K562 (cell line): ENCODE results near the gene ARID3B. TPM values are rescaled to one million over a fixed set of nuclear protein-coding genes. Genes with fewer than 3 reads are reported as not detected.

Experiments used
- ATAC-seq: fragments of 200-7000 bp; cut with Tn5 transposase; 3 replicates; pipeline ENCODE4 v1.9.1; 2020; ENCODE audit warnings: moderate library complexity
- BruUV-seq: library from RNA; stranded (reverse); fragments of 400-500 nt; replicated peaks from 2 replicates; lab custom pipeline; 2021; lab: Mats Ljungman, UMichigan
- CTCF ChIA-PET: fragments of 300-600 bp; formaldehyde crosslinking; extraction: SDS; loops from one replicate; lab custom pipeline; 2021; ENCODE audit warnings: low intra/inter-chr PET ratio; lab: Yijun Ruan, JAX
- POLR2A ChIA-PET: fragments of 300-600, 350-650 bp; sonication (Branson Sonifier 250); formaldehyde crosslinking; extraction: SDS; loops from one replicate; lab custom pipeline; 2021; ENCODE audit warnings: antibody characterized with exemption, inconsistent platforms; lab: Yijun Ruan, JAX
- DNase-seq, 4 experiments: peaks; one replicate each; pipeline versions ENCODE4 v3.0.0 to v3.0.0-alpha.2; 2011 to 2018; ENCODE audit warnings: low spot score in 3 of 4, mixed read lengths in 3 of 4; ENCODE audit errors: extremely low read depth in 1 of 4
- FAIRE-seq: peaks from 2 replicates; lab custom pipeline; 2011; peaks lifted over from hg19 to GRCh38; lab: Jason Lieb, UNC
- H2AFZ ChIP-seq: 2 replicates; pipeline ENCODE4 v1.6.0; 2011; ENCODE audit warnings: low read depth, low read length, control low read depth, inconsistent platforms
- H3K27ac ChIP-seq: fragments of 200-600 bp; 3 replicates; pipeline ENCODE4 v1.8.0; 2011; ENCODE audit warnings: low read depth, mild to moderate bottlenecking, control low read depth, inconsistent platforms, low read length, moderate library complexity, mixed read lengths; ENCODE audit errors: extremely low read depth
- H3K27me3 ChIP-seq, 2 experiments: fragments of 300-600 bp in 1 of 2; 2 replicates in 1 of 2; 3 replicates in 1 of 2; pipeline versions ENCODE4 v1.6.0 to v1.8.0; 2011; ENCODE audit warnings: inconsistent platforms in 2 of 2, low read length in 2 of 2, mild to moderate bottlenecking in 1 of 2, mixed read lengths in 1 of 2, moderate library complexity in 1 of 2; ENCODE audit not compliant: control insufficient read depth in 2 of 2, insufficient read depth in 2 of 2
- H3K36me3 ChIP-seq: fragments of 300-600 bp; 3 replicates; pipeline ENCODE4 v1.8.0; 2011; ENCODE audit warnings: mild to moderate bottlenecking, low read length, inconsistent platforms; ENCODE audit not compliant: control insufficient read depth, insufficient read depth
- H3K4me1 ChIP-seq, 2 experiments: fragments of 200-600 bp in 1 of 2; replicated peaks in 1 of 2; 2 replicates in 1 of 2; 3 replicates in 1 of 2; pipeline versions ENCODE4 v1.5.1 to v1.8.0; 2011; ENCODE audit warnings: inconsistent platforms in 2 of 2, low read length in 2 of 2, mild to moderate bottlenecking in 1 of 2, mixed read lengths in 1 of 2, moderate library complexity in 1 of 2; ENCODE audit not compliant: control insufficient read depth in 2 of 2, insufficient read depth in 2 of 2
- H3K4me2 ChIP-seq: 2 replicates; pipeline ENCODE4 v1.6.1; 2011; ENCODE audit warnings: low read length, control low read depth, inconsistent platforms, mixed read lengths; ENCODE audit not compliant: insufficient read depth
- H3K4me3 ChIP-seq: fragments of 200-600 bp; sonication (generic), shearing (Covaris generic); 2 replicates; pipeline ENCODE4 v1.5.1; 2016; ENCODE audit warnings: control low read depth, inconsistent platforms
- H3K79me2 ChIP-seq: fragments of 200-600 bp; 3 replicates; pipeline ENCODE4 v1.8.0; 2011; ENCODE audit warnings: low read length, inconsistent platforms; ENCODE audit not compliant: control insufficient read depth, insufficient read depth
- H3K9ac ChIP-seq, 2 experiments: 2 replicates each; pipeline versions ENCODE4 v1.6.0 to v1.6.1; 2011; ENCODE audit warnings: low read depth in 2 of 2, low read length in 2 of 2, control low read depth in 1 of 2, inconsistent platforms in 1 of 2, mild to moderate bottlenecking in 1 of 2, mixed read lengths in 1 of 2; ENCODE audit not compliant: insufficient read depth in 1 of 2
- H3K9me1 ChIP-seq: one replicate; pipeline ENCODE4 v1.6.0; 2011; ENCODE audit warnings: inconsistent platforms, mild to moderate bottlenecking, low read length, moderate library complexity; ENCODE audit not compliant: control insufficient read depth, insufficient read depth
- H3K9me3 ChIP-seq: replicated peaks from 2 replicates; pipeline ENCODE4 v1.5.1; 2011; ENCODE audit warnings: low read depth, low read length, inconsistent platforms; ENCODE audit not compliant: control insufficient read depth, insufficient read depth
- H4K20me1 ChIP-seq: replicated peaks from 2 replicates; pipeline ENCODE4 v1.6.1; 2011; ENCODE audit warnings: low read length, inconsistent platforms, mixed read lengths; ENCODE audit not compliant: control insufficient read depth, insufficient read depth
- BDP1 ChIP-seq: IDR thresholded peaks from 3 replicates; pipeline ENCODE4 v1.6.1; 2011; ENCODE audit not compliant: insufficient read length, insufficient read depth
- CBX1 ChIP-seq: sonication (generic); IDR thresholded peaks from 2 replicates; pipeline ENCODE4 v1.6.1; 2016; ENCODE audit warnings: antibody characterized with exemption, low read depth, mild to moderate bottlenecking
- L3MBTL2 ChIP-seq: fragments of 450-650 bp; IDR thresholded peaks from 2 replicates; pipeline ENCODE4 v1.6.1; 2016; ENCODE audit warnings: mild to moderate bottlenecking, moderate library complexity
- LARP7 ChIP-seq: fragments of 450-650 bp; IDR thresholded peaks from 2 replicates; pipeline ENCODE4 v1.6.1; 2016
- MTA3 ChIP-seq: fragments of 450-650 bp; formaldehyde crosslinking; IDR thresholded peaks from 2 replicates; pipeline ENCODE4 v1.6.1; 2017; ENCODE audit warnings: mild to moderate bottlenecking, borderline replicate concordance
- SAFB ChIP-seq: fragments of 200-400 bp; formaldehyde crosslinking; IDR thresholded peaks from 2 replicates; pipeline ENCODE4 v1.6.1; 2017; ENCODE audit warnings: low read depth, low read length, borderline replicate concordance
- ZNF707 ChIP-seq: fragments of 250-450 bp; sonication (Bioruptor Pico); conservative IDR thresholded peaks from 2 replicates; pipeline ENCODE4 v1.8.0; 2022; ENCODE audit warnings: inconsistent platforms, mild to moderate bottlenecking, moderate library complexity
- WGBS: fragments of 100-300 bp; shearing (Covaris generic); methylation state at CpG from one replicate; pipeline ENCODE4 v1.1.6; 2016; ENCODE audit warnings: low coverage, mixed read lengths; ENCODE audit not compliant: insufficient coverage; ENCODE audit errors: missing lambda C conversion rate; 5-methylcytosine and 5-hydroxymethylcytosine counted together
- in situ Hi-C: fragments of 300-500 bp; cut with MboI; formaldehyde crosslinking; loops from 4 replicates; pipeline ENCODE4 v1.15.0; 2018; ENCODE audit warnings: inconsistent platforms, mixed read lengths
- intact Hi-C: fragments of 100-400 bp; cut with micrococcal nuclease; formaldehyde crosslinking; loops from 2 replicates; pipeline ENCODE4 v1.14.2; 2022
- polyA plus RNA-seq, 8 experiments: library from polyadenylated mRNA; depleted of rRNA in 4 of 8; stranded (reverse) in 5 of 8; unstranded in 3 of 8; fragments of >200 nt; fragmentation: Nextera tagmentation in 2 of 8; fragmentation: Illumina TruSeq in 1 of 8; extraction: Ambion mirVana in 2 of 8; extraction: Trizol in 1 of 8; gene quantifications; 2 replicates each; pipeline versions ENCODE4 v1.2.1 to v1.2.3, GENCODE V29; 2011 to 2014; ENCODE audit warnings: inconsistent platforms in 1 of 8, missing spikeins in 1 of 8
- total RNA-seq, 7 experiments: library from RNA; depleted of rRNA in 6 of 7; stranded (reverse); fragments of >200 nt in 6 of 7; fragmentation: Illumina TruSeq in 2 of 7; extraction: Trizol in 2 of 7; gene quantifications; 2 replicates each; pipeline versions ENCODE4 v1.2.1 to v1.2.3, GENCODE V29; 2011 to 2021; ENCODE audit warnings: low replicate concordance in 1 of 7

Gene ARID3B
- total and polyA plus RNA-seq, 9 of the 15 experiments (the other 6 are each of a cell fraction or from before 2014, with no cell fraction given), result 0.32 to 15.1 (median 7.1) TPM

- DNase-seq (no peak), FAIRE-seq (no peak), ATAC-seq (no peak)
- intact Hi-C loops, result no loop called here
- H3K27ac ChIP-seq, result no peak overlapping the region
- H3K9me3 ChIP-seq, result no peaks in the 10 kb centered on the region
- H3K4me3 ChIP-seq, result no peak overlapping the region
- TF ChIP-seq CBX1, result no peak
- no peak for TF ChIP-seq BDP1
- TF ChIP-seq SAFB, result no peak
- TF ChIP-seq MTA3, result no peak
- TF ChIP-seq L3MBTL2, result no peak
- TF ChIP-seq LARP7, result no peak
- TF ChIP-seq ZNF707, result no peak
- CTCF ChIA-PET, result no interaction called here
- no TSS peak for BruUV-seq
- H3K27me3 ChIP-seq, result no peaks in the 10 kb centered on the region
- H3K4me1 ChIP-seq, result no peaks in the 10 kb centered on the region; a peak in 1 of 5 replicates
- WGBS, result 71% methylated on average over 1 of the region's 1 CpG
- H3K9me1 ChIP-seq, result no peaks in the 10 kb centered on the region
- no peak overlapping the region for H3K9ac ChIP-seq
- in situ Hi-C loops, result no loop called here
- H3K36me3 ChIP-seq, result no peaks in the 10 kb centered on the region; the same call in 2 of the 3 replicates
- 0 out of 2 replicates have a peak, but pooled peaks cover 10% of the 10 kb centered on the region for H4K20me1 ChIP-seq
- POLR2A ChIA-PET, result interaction anchor here (1.5 kb wide), 1 partner anchor 16 kb away, joined by 4 read pairs; no protein-coding TSS in a partner anchor
- H3K4me2 ChIP-seq, result no peak overlapping the region
- 0 out of 3 replicates have a peak, but pooled peaks cover 4% of the 10 kb centered on the region for H3K79me2 ChIP-seq
- H2AFZ ChIP-seq, result no peak overlapping the region
These were observed 23.2 kb downstream of the ARID3B start for GRCh38 chr15:74564182-74564581.
